GM18511 (cell line): ENCODE results near the gene LCP1.

ENCODE experiments used
- ATAC-seq: cut with Tn5 transposase; IDR thresholded peaks from one replicate; pipeline ENCODE4 v1.9.1; 2021; ENCODE audit warnings: mild to moderate bottlenecking, moderate library complexity; ENCODE audit not compliant: unreplicated experiment

Gene LCP1

GRCh38 chr13:46131705-46132104, 50.3 kb downstream of the LCP1 start:
- ATAC-seq: no peak

- no peak for ATAC-seq
Observed at GRCh38 chr13:46129955-46130618, 51.9 kb downstream of the LCP1 start.

- no peak for ATAC-seq
Observed at GRCh38 chr13:46129124-46129523, 52.9 kb downstream of the LCP1 start.

- no peak for ATAC-seq
Observed at GRCh38 chr13:46127358-46128023, 54.5 kb downstream of the LCP1 start.

GRCh38 chr13:46126552-46127357, 55.2 kb downstream of the LCP1 start:
- peak; percentile 55 for ATAC-seq

- no peak for ATAC-seq
Observed at GRCh38 chr13:46126056-46126455, 55.9 kb downstream of the LCP1 start.

- no peak for ATAC-seq
Observed at GRCh38 chr13:46124967-46125933, 56.7 kb downstream of the LCP1 start.

GRCh38 chr13:46124531-46124966, 57.4 kb downstream of the LCP1 start:
- ATAC-seq: no peak

GRCh38 chr13:46122304-46122703, 59.7 kb downstream of the LCP1 start:
- ATAC-seq: no peak

- no peak for ATAC-seq
Observed at GRCh38 chr13:46121597-46122163, 60.3 kb downstream of the LCP1 start.

- no peak for ATAC-seq
Observed at GRCh38 chr13:46121033-46121432, 60.9 kb downstream of the LCP1 start.

- ATAC-seq: no peak
Observed at GRCh38 chr13:46119883-46120614, 61.9 kb downstream of the LCP1 start.

GRCh38 chr13:46116653-46117502, 65.1 kb downstream of the LCP1 start:
- ATAC-seq: no peak

- ATAC-seq: no peak
Observed at GRCh38 chr13:46114613-46115012, 67.4 kb downstream of the LCP1 start.

- ATAC-seq: no peak
Observed at GRCh38 chr13:46113596-46113995, 68.4 kb downstream of the LCP1 start.

- ATAC-seq: no peak
Observed at GRCh38 chr13:46111151-46111550, 70.8 kb downstream of the LCP1 start.

- ATAC-seq: no peak
Observed at GRCh38 chr13:46109451-46109850, 72.5 kb downstream of the LCP1 start.

GRCh38 chr13:46106839-46107371, 75.1 kb downstream of the LCP1 start:
- no peak for ATAC-seq
